Smooth muscle cell (in vitro differentiated cells): Measurements from ENCODE around the gene PDGFD. TPM values are rescaled to one million over a fixed set of nuclear protein-coding genes. Genes with fewer than 3 reads are reported as not detected.

ENCODE experiments used
- DNase-seq: peaks from one replicate; lab custom pipeline; 2025; ENCODE audit not compliant: unreplicated experiment; lab: John Stamatoyannopoulos, UW
- H2AFZ ChIP-seq: fragments of 200-600 bp; sonication (generic); 2 replicates; pipeline ENCODE4 v1.6.0; 2016; ENCODE audit warnings: antibody characterized with exemption, low read depth, mild to moderate bottlenecking
- H3F3A ChIP-seq: fragments of 200-600 bp; sonication (generic); 2 replicates; pipeline ENCODE4 v1.6.0; 2017; ENCODE audit warnings: antibody characterized with exemption, low read depth
- H3K27ac ChIP-seq: fragments of 200-600 bp; sonication (generic); 2 replicates; pipeline ENCODE4 v1.5.1; 2016; ENCODE audit warnings: low read depth, mild to moderate bottlenecking
- H3K27me3 ChIP-seq: fragments of 200-600 bp; sonication (generic); 2 replicates; pipeline ENCODE4 v1.6.1; 2016; ENCODE audit warnings: low read depth, mild to moderate bottlenecking
- H3K36me3 ChIP-seq: fragments of 200-600 bp; sonication (generic); 2 replicates; pipeline ENCODE4 v1.5.1; 2016; ENCODE audit warnings: low read depth
- H3K4me1 ChIP-seq: fragments of 200-600 bp; sonication (generic); 2 replicates; pipeline ENCODE4 v1.5.1; 2016; ENCODE audit warnings: low read depth
- H3K4me2 ChIP-seq: fragments of 200-600 bp; sonication (generic); 2 replicates; pipeline ENCODE4 v1.6.0; 2016; ENCODE audit warnings: mild to moderate bottlenecking
- H3K4me3 ChIP-seq: fragments of 200-600 bp; sonication (generic); 2 replicates; pipeline ENCODE4 v1.5.1; 2016; ENCODE audit warnings: mild to moderate bottlenecking
- H3K79me2 ChIP-seq: fragments of 200-600 bp; sonication (generic); 2 replicates; pipeline ENCODE4 v1.6.0; 2016; ENCODE audit warnings: low read depth, mild to moderate bottlenecking
- H3K9ac ChIP-seq: fragments of 200-600 bp; sonication (generic); 2 replicates; pipeline ENCODE4 v1.6.0; 2016; ENCODE audit warnings: low read depth
- H3K9me3 ChIP-seq: fragments of 200-600 bp; sonication (generic); replicated peaks from 2 replicates; pipeline ENCODE4 v1.5.1; 2016; ENCODE audit warnings: low read depth
- H4K20me1 ChIP-seq: fragments of 200-600 bp; sonication (generic); 2 replicates; pipeline ENCODE4 v1.6.0; 2016; ENCODE audit warnings: low read depth
- WGBS: methylation state at CpG from one replicate; pipeline ENCODE4 v1.1.7; 2016; ENCODE audit warnings: low lambda C conversion rate; 5-methylcytosine and 5-hydroxymethylcytosine counted together
- polyA plus RNA-seq: library from polyadenylated mRNA; unstranded; fragments of >200 nt; fragmentation: Nextera tagmentation; extraction: Ambion mirVana; gene quantifications from 2 replicates; pipeline ENCODE4 v1.2.1, GENCODE V29; 2016
- total RNA-seq: library from RNA; depleted of rRNA; stranded (reverse); fragments of >200 nt; gene quantifications from 2 replicates; pipeline ENCODE4 v1.2.3, GENCODE V29; 2014
- TF ChIP-seq, protein P1 (sequence below): fragments of 200-600 bp; sonication (generic); IDR thresholded peaks from 2 replicates; pipeline ENCODE4 v1.5.1; 2017; ENCODE audit warnings: borderline replicate concordance, mild to moderate bottlenecking, antibody characterized with exemption; ENCODE audit not compliant: insufficient read depth, poor library complexity, severe bottlenecking

Gene PDGFD
- total and polyA plus RNA-seq, 2 experiments from 2014 or later: 1.5 to 10.0 TPM

DNA sequence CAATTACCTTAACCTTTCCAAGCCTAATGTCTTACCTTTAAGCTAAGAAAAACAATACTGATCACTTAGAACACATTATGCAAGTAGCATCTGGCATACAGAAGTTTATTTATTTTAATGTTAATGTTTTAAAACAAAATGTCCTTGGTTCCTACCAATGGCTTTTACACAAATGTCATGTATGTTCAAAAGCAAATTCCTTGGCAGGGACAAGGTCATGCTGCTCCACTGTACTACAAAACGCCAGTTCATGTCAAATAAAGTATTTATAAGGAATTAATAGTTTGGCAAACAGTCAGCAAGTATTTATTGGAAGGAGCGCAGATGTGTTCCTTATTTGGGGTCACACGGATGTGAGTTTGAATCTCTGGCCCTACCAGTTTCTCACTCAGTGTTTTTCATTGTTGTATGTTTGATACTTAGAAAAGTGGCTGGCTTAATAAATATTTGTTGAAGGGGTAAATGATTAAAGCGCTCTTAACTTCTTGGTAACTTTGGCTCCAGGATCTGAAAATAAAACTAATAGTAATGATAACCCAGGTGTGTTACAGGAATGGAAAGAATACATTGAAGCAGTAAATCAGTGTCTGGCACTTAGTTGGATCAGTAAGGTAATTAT, 108.9 kb downstream of the PDGFD start:
- TF ChIP-seq, protein P1, sequence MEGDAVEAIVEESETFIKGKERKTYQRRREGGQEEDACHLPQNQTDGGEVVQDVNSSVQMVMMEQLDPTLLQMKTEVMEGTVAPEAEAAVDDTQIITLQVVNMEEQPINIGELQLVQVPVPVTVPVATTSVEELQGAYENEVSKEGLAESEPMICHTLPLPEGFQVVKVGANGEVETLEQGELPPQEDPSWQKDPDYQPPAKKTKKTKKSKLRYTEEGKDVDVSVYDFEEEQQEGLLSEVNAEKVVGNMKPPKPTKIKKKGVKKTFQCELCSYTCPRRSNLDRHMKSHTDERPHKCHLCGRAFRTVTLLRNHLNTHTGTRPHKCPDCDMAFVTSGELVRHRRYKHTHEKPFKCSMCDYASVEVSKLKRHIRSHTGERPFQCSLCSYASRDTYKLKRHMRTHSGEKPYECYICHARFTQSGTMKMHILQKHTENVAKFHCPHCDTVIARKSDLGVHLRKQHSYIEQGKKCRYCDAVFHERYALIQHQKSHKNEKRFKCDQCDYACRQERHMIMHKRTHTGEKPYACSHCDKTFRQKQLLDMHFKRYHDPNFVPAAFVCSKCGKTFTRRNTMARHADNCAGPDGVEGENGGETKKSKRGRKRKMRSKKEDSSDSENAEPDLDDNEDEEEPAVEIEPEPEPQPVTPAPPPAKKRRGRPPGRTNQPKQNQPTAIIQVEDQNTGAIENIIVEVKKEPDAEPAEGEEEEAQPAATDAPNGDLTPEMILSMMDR: no peak
- Histone ChIP-seq H3K9me3 (no peaks in the 10 kb centered on the region), H3K27ac (no peak overlapping the region), H3F3A (no peaks in the 10 kb centered on the region), H3K9ac (no peak overlapping the region), H3K79me2 (no peaks in the 10 kb centered on the region), H3K4me1 (no peaks in the 10 kb centered on the region), H3K27me3 (no peaks in the 10 kb centered on the region), H3K4me3 (no peak overlapping the region), H3K36me3 (no peaks in the 10 kb centered on the region), H4K20me1 (no peaks in the 10 kb centered on the region), H2AFZ (no peak overlapping the region), H3K4me2 (no peak overlapping the region)
- 93% methylated on average over 4 of the region's 4 CpGs for WGBS
- no peak for DNase-seq

- H3K27ac ChIP-seq: no peak overlapping the region
- no peak for DNase-seq
- TF ChIP-seq, protein P1: no peak
- no peaks in the 10 kb centered on the region for H3K9me3 ChIP-seq
- WGBS: 81% methylated on average over 5 of the region's 5 CpGs
- no peak overlapping the region for H2AFZ ChIP-seq
- no peaks in the 10 kb centered on the region for H3K4me1 ChIP-seq
- H4K20me1 ChIP-seq: no peaks in the 10 kb centered on the region
- H3K27me3 ChIP-seq: no peaks in the 10 kb centered on the region
- no peaks in the 10 kb centered on the region for H3K79me2 ChIP-seq
- H3K9ac ChIP-seq: no peak overlapping the region
- H3K4me3 ChIP-seq: no peak overlapping the region
- no peaks in the 10 kb centered on the region for H3F3A ChIP-seq
- H3K36me3 ChIP-seq: no peaks in the 10 kb centered on the region
- no peak overlapping the region for H3K4me2 ChIP-seq
Observed at GRCh38 chr11:104053743-104054478, 110.0 kb downstream of the PDGFD start.

GRCh38 chr11:104051778-104052177, 112.2 kb downstream of the PDGFD start:
- no peak for DNase-seq
- Histone ChIP-seq H3K4me3 (no peak overlapping the region), H3K9ac (no peak overlapping the region), H3K27ac (no peak overlapping the region), H3K4me1 (no peaks in the 10 kb centered on the region), H3K79me2 (no peaks in the 10 kb centered on the region), H2AFZ (no peak overlapping the region), H3F3A (no peaks in the 10 kb centered on the region), H3K27me3 (no peaks in the 10 kb centered on the region), H3K36me3 (no peaks in the 10 kb centered on the region), H3K4me2 (no peak overlapping the region), H4K20me1 (no peaks in the 10 kb centered on the region), H3K9me3 (no peaks in the 10 kb centered on the region)
- WGBS: 81% methylated on average over 4 of the region's 4 CpGs
- TF ChIP-seq, protein P1: no peak
